ENCODE measurements around the gene PHYH.

DNA sequence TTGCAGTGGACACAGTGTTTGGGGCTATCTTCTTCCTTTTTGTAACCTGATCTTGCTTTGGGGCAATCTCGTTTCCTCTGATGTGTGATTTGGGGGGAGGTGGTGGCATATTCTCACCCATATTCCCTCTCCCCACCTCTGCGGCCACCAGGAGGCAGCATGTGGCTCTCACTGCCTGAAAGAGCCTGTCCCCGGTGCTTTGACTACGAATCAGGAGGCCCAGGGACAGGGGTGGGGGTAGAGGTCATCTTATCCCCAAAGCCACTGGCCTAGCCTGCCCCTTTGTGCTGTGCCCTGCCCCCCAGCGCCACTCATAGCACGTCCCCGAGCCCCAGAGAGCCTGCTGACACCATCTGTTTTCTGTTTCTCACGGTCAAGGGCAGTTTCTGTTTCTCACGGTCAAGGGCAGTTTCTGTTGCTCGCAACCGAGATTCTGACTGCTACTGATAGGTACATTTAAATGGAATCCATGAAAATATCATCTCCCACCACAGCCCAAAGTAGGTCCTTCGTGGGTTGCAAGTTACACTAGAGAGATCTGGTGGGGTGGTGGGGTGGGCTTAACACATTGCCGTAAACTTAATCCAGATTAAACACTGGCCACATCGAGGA lies 28.2 kb downstream of the PHYH start:
- TF ChIP-seq SUZ12 (IDR thresholded peaks at IDR 0.05; ENCODE audit: extremely low read depth, insufficient read depth, insufficient read length) (no peak), ZNF274 (IDR thresholded peaks at IDR 0.05; ENCODE audit: low read depth, low read length) (no peak), YY1 (IDR thresholded peaks at IDR 0.05; ENCODE audit: insufficient read depth, insufficient read length) (no peak)
